Breast epithelium (tissue), 4 donors: ENCODE results near the gene RXFP1. TPM values are rescaled to one million over a fixed set of nuclear protein-coding genes. Genes with fewer than 3 reads are reported as not detected.

ENCODE experiments used
- DNase-seq, 2 donors: peaks; one replicate each; pipeline ENCODE4 v3.0.0-alpha.2; 2019; ENCODE audit warnings: low spot score in 2 of 2
- H3K27ac ChIP-seq, 2 donors: fragments of 200-600 bp; sonication (generic) in 1 of 2; one replicate each; pipeline ENCODE4 v1.5.1; 2016 to 2019; ENCODE audit warnings: mild to moderate bottlenecking in 1 of 2
- H3K27me3 ChIP-seq, 2 donors: fragments of 200-600 bp; sonication (generic) in 1 of 2; one replicate each; pipeline versions ENCODE4 v1.5.1 to v1.6.0; 2017 to 2019; ENCODE audit warnings: control low read depth in 1 of 2, mild to moderate bottlenecking in 1 of 2
- H3K36me3 ChIP-seq: fragments of 200-600 bp; one replicate; pipeline ENCODE4 v1.5.1; 2019
- H3K4me1 ChIP-seq, 2 donors: fragments of 200-600 bp; sonication (generic); one replicate each; pipeline ENCODE4 v1.5.1; 2016 to 2019; ENCODE audit warnings: control low read depth in 1 of 2
- H3K4me3 ChIP-seq, 3 donors: fragments of 200-600 bp; sonication (generic); 1 replicate in 2 of 3; 2 replicates in 1 of 3; pipeline ENCODE4 v1.5.1; 2016 to 2019; ENCODE audit warnings: mild to moderate bottlenecking in 3 of 3, moderate library complexity in 2 of 3
- H3K9me3 ChIP-seq, 2 donors: fragments of 200-600 bp; sonication (generic) in 1 of 2; one replicate each; pipeline ENCODE4 v1.5.1; 2016 to 2019; ENCODE audit warnings: control low read depth in 1 of 2
- POLR2A ChIP-seq: fragments of 450-650 bp; IDR thresholded peaks from one replicate; pipeline ENCODE4 v1.6.1; 2016; ENCODE audit warnings: antibody characterized with exemption, mild to moderate bottlenecking, moderate library complexity
- POLR2AphosphoS5 ChIP-seq, 3 donors: sonication (generic); formaldehyde crosslinking; IDR thresholded peaks; one replicate each; pipeline ENCODE4 v1.6.1; 2017; ENCODE audit warnings: antibody characterized with exemption in 3 of 3
- intact Hi-C: fragments of 100-400 bp; cut with DNase I; formaldehyde crosslinking; loops from one replicate; pipeline ENCODE4 v1.15.1; 2023; ENCODE audit warnings: low total_unique reads
- total RNA-seq, 3 donors: library from RNA; depleted of rRNA; stranded (reverse); fragments of >200 nt; gene quantifications; one replicate each; pipeline ENCODE4 v1.1.0, GENCODE V29; 2016
- TF ChIP-seq, protein P1 (sequence below), 3 donors: fragments of 450-650 bp; IDR thresholded peaks; one replicate each; pipeline ENCODE4 v1.5.1; 2016 to 2017; ENCODE audit warnings: antibody characterized with exemption in 3 of 3, mild to moderate bottlenecking in 3 of 3, moderate library complexity in 3 of 3

The RXFP1 gene
- total RNA-seq, 3 donors from 2014 or later, result 0.15 TPM; not detected in 2

DNA sequence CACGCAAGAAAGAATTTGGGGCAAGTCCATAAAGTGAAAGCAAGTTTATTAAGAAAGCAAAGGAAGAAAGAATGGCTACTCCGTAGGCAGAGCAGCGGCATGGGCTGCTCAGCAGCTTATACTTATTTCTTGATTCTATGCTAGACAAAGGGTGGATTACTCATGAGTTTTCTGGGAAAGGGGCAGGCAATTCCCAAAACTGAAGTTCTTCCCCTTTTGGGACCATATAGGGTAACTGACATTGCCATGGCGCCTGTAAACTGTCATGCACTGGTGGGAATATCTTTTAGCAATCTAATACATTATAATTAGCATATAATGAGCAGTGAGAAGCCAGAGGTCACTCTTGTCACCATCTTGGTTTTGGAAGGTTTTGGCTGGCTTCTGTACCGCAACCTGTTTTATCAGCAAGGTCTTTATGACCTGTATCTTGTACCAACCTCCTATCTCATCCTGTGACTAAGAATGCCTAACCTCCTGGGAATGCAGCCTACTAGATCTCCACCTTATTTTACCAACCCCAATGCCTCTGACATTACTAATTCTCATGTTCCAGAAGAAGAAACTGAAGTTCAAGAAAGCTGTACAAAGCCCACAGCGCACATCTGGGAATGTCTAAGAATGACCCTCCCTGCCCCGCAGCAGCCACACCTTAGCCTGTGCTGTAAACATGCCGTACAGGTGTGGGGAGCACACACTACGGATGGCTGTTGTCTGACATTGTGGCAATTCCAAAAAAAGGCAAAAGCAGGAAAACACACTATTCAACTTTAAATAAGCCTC is 18.6 kb downstream of the RXFP1 start:
- no peaks in the 10 kb centered on the region for H3K4me1 ChIP-seq
- no peak overlapping the region for H3K4me3 ChIP-seq
- intact Hi-C loops, result no loop called here
- TF ChIP-seq POLR2A, result no peak
- no peak for TF ChIP-seq POLR2AphosphoS5 (IDR thresholded peaks at IDR 0.05)
- TF ChIP-seq, protein P1, sequence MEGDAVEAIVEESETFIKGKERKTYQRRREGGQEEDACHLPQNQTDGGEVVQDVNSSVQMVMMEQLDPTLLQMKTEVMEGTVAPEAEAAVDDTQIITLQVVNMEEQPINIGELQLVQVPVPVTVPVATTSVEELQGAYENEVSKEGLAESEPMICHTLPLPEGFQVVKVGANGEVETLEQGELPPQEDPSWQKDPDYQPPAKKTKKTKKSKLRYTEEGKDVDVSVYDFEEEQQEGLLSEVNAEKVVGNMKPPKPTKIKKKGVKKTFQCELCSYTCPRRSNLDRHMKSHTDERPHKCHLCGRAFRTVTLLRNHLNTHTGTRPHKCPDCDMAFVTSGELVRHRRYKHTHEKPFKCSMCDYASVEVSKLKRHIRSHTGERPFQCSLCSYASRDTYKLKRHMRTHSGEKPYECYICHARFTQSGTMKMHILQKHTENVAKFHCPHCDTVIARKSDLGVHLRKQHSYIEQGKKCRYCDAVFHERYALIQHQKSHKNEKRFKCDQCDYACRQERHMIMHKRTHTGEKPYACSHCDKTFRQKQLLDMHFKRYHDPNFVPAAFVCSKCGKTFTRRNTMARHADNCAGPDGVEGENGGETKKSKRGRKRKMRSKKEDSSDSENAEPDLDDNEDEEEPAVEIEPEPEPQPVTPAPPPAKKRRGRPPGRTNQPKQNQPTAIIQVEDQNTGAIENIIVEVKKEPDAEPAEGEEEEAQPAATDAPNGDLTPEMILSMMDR (IDR thresholded peaks at IDR 0.05), result no peak
- H3K36me3 ChIP-seq, result no peaks in the 10 kb centered on the region
- no peaks in the 10 kb centered on the region for H3K27me3 ChIP-seq
- DNase-seq, result no peak
- H3K27ac ChIP-seq, result no peak overlapping the region
- no peaks in the 10 kb centered on the region for H3K9me3 ChIP-seq

DNA sequence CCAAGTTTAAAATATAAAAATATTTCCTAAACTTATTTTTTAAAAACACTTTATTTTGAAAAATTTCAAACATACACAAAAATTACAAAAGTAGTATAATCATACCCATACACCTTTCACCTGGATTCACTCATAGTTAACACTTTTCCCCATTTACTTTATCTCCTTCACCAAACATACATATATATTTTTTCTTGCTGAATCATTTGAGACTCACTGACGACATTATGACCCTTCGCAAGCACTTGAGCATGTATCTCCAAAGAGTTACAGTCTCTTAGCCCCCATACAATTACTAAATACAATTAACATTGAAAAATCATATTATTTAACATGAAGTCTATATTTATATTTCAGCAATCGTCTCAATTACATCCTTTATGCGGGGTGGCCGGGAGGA is 19.8 kb downstream of the RXFP1 start:
- intact Hi-C loops, result no loop called here

DNA sequence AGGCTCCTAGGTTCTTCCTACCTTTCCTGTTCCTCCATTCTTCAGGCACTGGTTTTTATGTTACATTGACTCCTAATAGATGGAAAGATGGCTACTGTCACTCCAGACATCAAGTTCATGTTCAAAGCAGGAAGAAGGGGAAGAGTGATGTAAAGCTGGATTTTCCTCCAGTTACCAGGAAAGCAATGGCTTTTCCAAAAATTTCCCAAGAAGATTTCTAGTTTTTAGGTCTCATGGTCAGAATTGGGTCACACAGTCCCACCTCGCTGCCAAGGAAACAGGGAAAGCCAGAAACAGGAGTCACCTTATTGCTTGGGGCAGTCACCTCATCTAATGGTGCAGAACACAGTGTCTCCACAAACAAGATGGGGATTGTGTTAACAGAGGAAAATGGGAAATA is 21.5 kb downstream of the RXFP1 start:
- H3K9me3 ChIP-seq, result no peaks in the 10 kb centered on the region
- H3K27ac ChIP-seq, result no peak overlapping the region
- intact Hi-C loops, result no loop called here
- H3K36me3 ChIP-seq, result no peaks in the 10 kb centered on the region
- no peak for DNase-seq
- no peaks in the 10 kb centered on the region for H3K27me3 ChIP-seq
- TF ChIP-seq POLR2AphosphoS5 (IDR thresholded peaks at IDR 0.05) (no peak), POLR2A (no peak)
- TF ChIP-seq, protein P1 (IDR thresholded peaks at IDR 0.05), result no peak
- H3K4me3 ChIP-seq, result no peak overlapping the region
- no peaks in the 10 kb centered on the region for H3K4me1 ChIP-seq

More for the DNA sequence above, 19.8 kb downstream of the RXFP1 start:
- Histone ChIP-seq H3K4me1 (no peaks in the 10 kb centered on the region), H3K27me3 (no peaks in the 10 kb centered on the region), H3K9me3 (no peaks in the 10 kb centered on the region), H3K4me3 (no peak overlapping the region), H3K36me3 (no peaks in the 10 kb centered on the region), H3K27ac (no peak overlapping the region)
- DNase-seq, result no peak
- TF ChIP-seq, protein P1 (IDR thresholded peaks at IDR 0.05), result no peak
- no peak for TF ChIP-seq POLR2AphosphoS5 (IDR thresholded peaks at IDR 0.05)

DNA sequence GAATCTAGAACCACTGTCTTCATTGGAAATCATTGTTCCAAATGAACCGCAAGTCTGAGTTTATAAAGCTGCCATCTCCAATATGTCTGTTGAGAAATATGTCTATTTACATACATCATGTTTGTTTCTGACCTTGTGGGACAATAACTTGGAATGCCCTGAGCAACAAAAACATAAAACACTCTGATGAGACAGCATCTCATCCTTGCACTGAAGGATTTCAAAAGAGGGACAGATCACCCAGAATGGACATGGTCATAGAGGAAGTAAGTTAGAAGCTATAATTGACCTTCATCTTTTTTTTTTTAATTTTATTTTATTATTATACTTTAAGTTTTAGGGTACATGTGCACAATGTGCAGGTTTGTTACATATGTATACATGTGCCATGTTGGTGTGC is 22.5 kb downstream of the RXFP1 start:
- H3K4me1 ChIP-seq, result no peaks in the 10 kb centered on the region
- no peak for DNase-seq
- no peaks in the 10 kb centered on the region for H3K36me3 ChIP-seq
- H3K27ac ChIP-seq, result no peak overlapping the region
- H3K4me3 ChIP-seq, result no peak overlapping the region
- no peaks in the 10 kb centered on the region for H3K27me3 ChIP-seq
- no peaks in the 10 kb centered on the region for H3K9me3 ChIP-seq
- TF ChIP-seq, protein P1 (IDR thresholded peaks at IDR 0.05), result no peak
- TF ChIP-seq POLR2A (no peak), POLR2AphosphoS5 (IDR thresholded peaks at IDR 0.05) (no peak)
- intact Hi-C loops, result no loop called here

DNA sequence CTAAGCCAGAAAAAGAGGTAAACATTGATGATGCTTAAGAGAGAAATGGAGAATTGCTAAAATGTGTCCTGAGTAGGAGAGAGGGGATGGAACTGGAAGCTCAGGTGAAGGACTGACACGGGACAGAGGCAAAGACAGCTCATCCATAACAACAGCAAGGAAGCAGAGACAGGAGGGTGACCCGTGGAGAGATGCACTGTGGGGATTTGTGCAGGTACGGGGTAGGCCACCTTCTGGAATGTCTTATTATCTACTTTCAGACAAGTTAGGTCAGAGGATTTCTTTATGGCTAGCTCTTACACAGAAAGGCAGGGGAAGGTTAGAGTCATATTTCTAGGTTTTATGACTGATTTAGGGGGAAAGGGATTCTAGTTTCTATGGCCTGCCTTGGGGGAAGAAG is 31.7 kb downstream of the RXFP1 start:
- intact Hi-C loops, result no loop called here
- no peak for DNase-seq
- Histone ChIP-seq H3K36me3 (no peaks in the 10 kb centered on the region), H3K4me1 (no peaks in the 10 kb centered on the region), H3K27me3 (no peaks in the 10 kb centered on the region), H3K27ac (no peak overlapping the region), H3K9me3 (no peaks in the 10 kb centered on the region), H3K4me3 (no peak overlapping the region)
- TF ChIP-seq, protein P1 (IDR thresholded peaks at IDR 0.05), result no peak
- TF ChIP-seq POLR2A (no peak), POLR2AphosphoS5 (IDR thresholded peaks at IDR 0.05) (no peak)
